Body of pancreas (tissue), 4 donors: ENCODE measurements around the gene OLFML2A. TPM values are rescaled to one million over a fixed set of nuclear protein-coding genes. Genes with fewer than 3 reads are reported as not detected.
"Not testable (repeated sequence)": the region's sequence is repeated elsewhere in the genome, so short reads cannot be mapped to it uniquely, and the experiment has no call there.

Source experiments
- ATAC-seq: fragments of 150-250 bp; one replicate; pipeline ENCODE4 v1.9.1; 2016
- DNase-seq, 4 donors: peaks; one replicate each; pipeline ENCODE4 v3.0.0-alpha.2; 2019
- H3K27ac ChIP-seq, 4 donors: fragments of 200-600 bp; sonication (generic); 1 replicate in 3 of 4; 2 replicates in 1 of 4; pipeline versions ENCODE4 v1.5.1 to v1.6.1; 2016 to 2019; ENCODE audit warnings: mild to moderate bottlenecking in 1 of 4, mixed read lengths in 1 of 4, moderate library complexity in 1 of 4
- H3K27me3 ChIP-seq, 2 donors: fragments of 200-600 bp; sonication (generic); one replicate each; pipeline ENCODE4 v1.6.0; 2016; ENCODE audit warnings: mild to moderate bottlenecking in 1 of 2
- H3K36me3 ChIP-seq, 2 donors: fragments of 200-600 bp; sonication (generic); replicated peaks in 1 of 2; 2 replicates each; pipeline ENCODE4 v1.5.1; 2016; ENCODE audit warnings: low read depth in 2 of 2; ENCODE audit not compliant: insufficient read depth in 1 of 2
- H3K4me1 ChIP-seq: fragments of 200-600 bp; sonication (generic); one replicate; pipeline ENCODE4 v1.6.0; 2016
- H3K4me3 ChIP-seq, 2 donors: fragments of 200-600 bp; sonication (generic); 1 replicate in 1 of 2; 2 replicates in 1 of 2; pipeline ENCODE4 v1.5.1; 2016 to 2019
- H3K9me3 ChIP-seq, 3 donors: fragments of 200-600 bp; sonication (generic); 1 replicate in 2 of 3; 2 replicates in 1 of 3; pipeline ENCODE4 v1.5.1; 2016
- POLR2A ChIP-seq, 3 donors: fragments of 450-650 bp; IDR thresholded peaks; one replicate each; pipeline ENCODE4 v1.6.1; 2016; ENCODE audit warnings: antibody characterized with exemption in 3 of 3, mild to moderate bottlenecking in 2 of 3
- WGBS, 2 donors: methylation state at CpG; one replicate each; pipeline ENCODE4 v1.1.5; 2017; 5-methylcytosine and 5-hydroxymethylcytosine counted together
- intact Hi-C: fragments of 100-400 bp; cut with DNase I; formaldehyde crosslinking; loops from one replicate; pipeline ENCODE4 v1.15.1; 2023
- total RNA-seq, 2 donors: library from RNA; depleted of rRNA; stranded (reverse); fragments of >200 nt; gene quantifications; one replicate each; pipeline ENCODE4 v1.1.0, GENCODE V29; 2016
- TF ChIP-seq, protein P1 (sequence below), 7 experiments: fragments of 450-650 bp in 4 of 7; fragments of 200-600 bp in 3 of 7; sonication (generic) in 3 of 7; IDR thresholded peaks; one replicate each; pipeline ENCODE4 v1.5.1; 2016 to 2019; ENCODE audit warnings: antibody characterized with exemption in 7 of 7

Gene OLFML2A
- total RNA-seq, 2 donors from 2014 or later: 4.4 to 5.3 TPM

DNA sequence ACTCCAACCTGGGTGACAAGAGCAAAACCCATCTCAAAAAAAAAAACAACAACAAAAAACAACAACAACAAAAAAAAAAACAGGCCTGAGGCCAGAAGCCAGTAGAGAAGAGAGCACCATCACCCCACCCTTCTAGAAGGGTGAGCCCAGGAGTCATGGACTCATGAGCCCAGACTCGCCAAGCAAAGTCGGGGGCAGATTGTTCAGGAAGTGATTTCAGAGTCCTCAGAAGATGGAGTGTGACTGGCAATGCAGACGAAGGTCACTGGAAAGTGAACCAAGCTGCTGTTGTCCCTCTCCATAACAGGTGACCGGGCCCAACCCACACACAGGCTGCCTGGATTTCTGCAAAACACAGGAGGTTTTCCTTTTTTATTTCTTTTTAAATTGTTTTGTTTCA is 67.4 kb downstream of the OLFML2A start:
- intact Hi-C loops: loop anchor here (5.0 kb wide), 1 partner anchor 42 kb away; no protein-coding TSS in a partner anchor
- no peak for TF ChIP-seq POLR2A (IDR thresholded peaks at IDR 0.05)
- TF ChIP-seq, protein P1, sequence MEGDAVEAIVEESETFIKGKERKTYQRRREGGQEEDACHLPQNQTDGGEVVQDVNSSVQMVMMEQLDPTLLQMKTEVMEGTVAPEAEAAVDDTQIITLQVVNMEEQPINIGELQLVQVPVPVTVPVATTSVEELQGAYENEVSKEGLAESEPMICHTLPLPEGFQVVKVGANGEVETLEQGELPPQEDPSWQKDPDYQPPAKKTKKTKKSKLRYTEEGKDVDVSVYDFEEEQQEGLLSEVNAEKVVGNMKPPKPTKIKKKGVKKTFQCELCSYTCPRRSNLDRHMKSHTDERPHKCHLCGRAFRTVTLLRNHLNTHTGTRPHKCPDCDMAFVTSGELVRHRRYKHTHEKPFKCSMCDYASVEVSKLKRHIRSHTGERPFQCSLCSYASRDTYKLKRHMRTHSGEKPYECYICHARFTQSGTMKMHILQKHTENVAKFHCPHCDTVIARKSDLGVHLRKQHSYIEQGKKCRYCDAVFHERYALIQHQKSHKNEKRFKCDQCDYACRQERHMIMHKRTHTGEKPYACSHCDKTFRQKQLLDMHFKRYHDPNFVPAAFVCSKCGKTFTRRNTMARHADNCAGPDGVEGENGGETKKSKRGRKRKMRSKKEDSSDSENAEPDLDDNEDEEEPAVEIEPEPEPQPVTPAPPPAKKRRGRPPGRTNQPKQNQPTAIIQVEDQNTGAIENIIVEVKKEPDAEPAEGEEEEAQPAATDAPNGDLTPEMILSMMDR (IDR thresholded peaks at IDR 0.05): no peak
- H3K27me3 ChIP-seq: no peaks in the 10 kb centered on the region
- WGBS, 2 donors: 75 to 80% methylated on average over 4 of the region's 4 CpGs
- no peaks in the 10 kb centered on the region for H3K9me3 ChIP-seq
- no peak for DNase-seq
- H3K4me1 ChIP-seq: peaks cover 15% of the 10 kb centered on the region
- no peaks in the 10 kb centered on the region for H3K36me3 ChIP-seq
- ATAC-seq: no peak
- no peak overlapping the region for H3K27ac ChIP-seq
- H3K4me3 ChIP-seq: no peak overlapping the region

DNA sequence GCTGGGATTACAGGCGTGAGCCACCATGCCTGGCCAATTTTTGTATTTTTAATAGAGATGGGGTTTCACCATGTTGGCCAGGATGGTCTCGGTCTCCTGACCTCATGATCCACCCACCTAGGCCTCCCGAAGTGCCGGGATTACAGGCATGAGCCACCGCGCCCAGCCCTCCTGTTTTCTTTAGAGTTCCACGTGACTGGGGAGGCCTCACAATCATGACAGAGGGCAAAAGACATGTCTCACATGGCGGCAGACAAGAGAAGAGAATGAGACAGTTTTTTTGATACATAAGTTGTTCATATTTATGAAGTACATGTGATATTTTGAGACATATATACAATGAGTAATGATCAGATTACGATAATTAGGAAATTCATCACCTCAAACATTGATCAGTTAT is 69.5 kb downstream of the OLFML2A start:
- H3K4me1 ChIP-seq, H3K4me3 ChIP-seq, H3K36me3 ChIP-seq, intact Hi-C loops, DNase-seq, H3K27ac ChIP-seq, H3K27me3 ChIP-seq, H3K9me3 ChIP-seq, ATAC-seq: not testable (repeated sequence)
- WGBS, 2 donors: 91% methylated on average over 9 of the region's 9 CpGs

DNA sequence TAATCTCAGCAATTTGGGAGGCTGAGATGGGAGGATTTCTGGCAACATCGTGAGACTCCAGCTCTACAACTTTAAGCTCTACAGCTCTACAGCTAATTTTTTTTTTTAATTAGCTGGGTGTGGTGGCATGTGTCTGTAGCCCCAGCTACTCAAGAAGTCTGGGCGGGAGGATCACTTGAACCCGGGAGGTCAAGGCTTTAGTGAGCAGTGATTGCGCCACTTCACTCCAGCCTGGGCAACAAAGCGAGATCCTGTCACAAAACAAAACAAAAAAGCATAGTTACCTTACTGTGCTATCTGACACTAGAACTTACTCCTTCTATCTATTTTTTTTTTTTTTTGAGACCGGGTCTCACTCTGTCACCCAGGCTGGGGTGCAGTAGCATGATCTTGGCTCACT is 70.0 kb downstream of the OLFML2A start:
- Histone ChIP-seq H3K4me3 (no peak overlapping the region), H3K9me3 (no peaks in the 10 kb centered on the region), H3K4me1 (no peaks in the 10 kb centered on the region), H3K27ac (no peak overlapping the region), H3K36me3 (no peaks in the 10 kb centered on the region), H3K27me3 (no peaks in the 10 kb centered on the region)
- TF ChIP-seq POLR2A (IDR thresholded peaks at IDR 0.05): no peak
- TF ChIP-seq, protein P1 (IDR thresholded peaks at IDR 0.05): no peak
- intact Hi-C loops: no loop called here
- DNase-seq (no peak), ATAC-seq (no peak)
- WGBS, 2 donors: 87 to 92% methylated on average over 6 of the region's 6 CpGs

DNA sequence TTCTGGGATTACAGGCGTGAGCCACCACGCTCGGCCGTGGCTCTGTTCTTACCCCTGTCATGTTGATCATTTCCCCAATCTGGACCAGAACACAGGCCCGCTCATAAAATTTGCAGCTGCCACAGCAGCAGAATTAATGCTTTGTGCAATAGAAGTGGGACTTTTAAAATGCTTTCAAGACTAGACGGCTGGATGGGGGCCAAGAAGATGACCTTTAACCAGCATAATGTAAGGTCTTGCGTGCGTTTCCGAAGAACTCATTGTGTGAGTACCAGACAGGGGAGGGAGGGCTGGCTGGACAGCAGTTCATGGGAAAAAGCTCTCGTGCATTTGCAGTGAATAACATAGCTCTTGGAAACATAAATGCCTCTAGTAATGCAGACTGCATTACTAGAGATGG is 72.9 kb downstream of the OLFML2A start:
- Histone ChIP-seq H3K4me3 (no peak overlapping the region), H3K27me3 (no peaks in the 10 kb centered on the region), H3K9me3 (no peaks in the 10 kb centered on the region), H3K36me3 (no peaks in the 10 kb centered on the region), H3K4me1 (peaks cover 14% of the 10 kb centered on the region), H3K27ac (no peak overlapping the region)
- DNase-seq (no peak), ATAC-seq (no peak)
- intact Hi-C loops: loop anchor here (10.0 kb wide), 1 partner anchor 295 kb away; the partner anchor contains the start of gene SCAI
- 41 to 51% methylated on average over 6 to 10 of the region's 10 CpGs for WGBS, 2 donors
- TF ChIP-seq, protein P1 (IDR thresholded peaks at IDR 0.05): no peak
- no peak for TF ChIP-seq POLR2A (IDR thresholded peaks at IDR 0.05)

DNA sequence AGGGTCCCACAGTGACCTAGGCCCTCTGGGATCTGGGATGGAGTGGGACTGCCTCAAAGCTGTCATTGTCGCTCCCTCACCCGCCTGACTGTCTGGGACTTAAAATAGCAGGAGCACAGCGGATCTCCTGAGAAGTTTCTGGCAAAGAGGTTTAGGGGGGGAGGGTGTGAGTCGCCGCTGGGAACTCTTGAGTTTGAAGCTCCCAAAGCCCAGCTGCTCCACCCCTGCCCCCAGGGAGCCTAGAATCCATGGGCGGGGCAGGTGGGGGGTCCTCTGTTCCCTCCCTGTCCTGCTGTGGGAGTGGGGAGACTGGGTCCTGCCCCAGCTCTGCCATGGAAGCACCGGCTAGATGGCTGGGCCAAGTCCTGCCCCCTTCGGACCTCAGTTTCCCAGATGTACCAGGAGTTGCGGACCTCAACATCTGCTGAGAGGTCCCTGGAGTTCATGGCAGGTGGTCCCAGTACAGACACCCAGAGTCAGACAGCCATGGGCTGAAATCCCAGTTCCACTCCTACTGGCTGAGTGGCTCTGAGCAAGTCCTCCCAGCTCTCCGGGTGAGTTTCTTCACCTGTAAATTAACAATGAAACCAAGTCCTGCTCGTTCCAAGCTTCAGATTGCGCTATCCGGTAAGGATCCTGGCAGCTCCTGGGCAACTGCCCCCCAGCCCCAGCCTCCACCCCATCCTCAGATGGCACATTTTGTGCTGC is 75.3 kb downstream of the OLFML2A start:
- no peak overlapping the region for H3K4me3 ChIP-seq
- H3K27me3 ChIP-seq: no peaks in the 10 kb centered on the region
- peaks cover 14% of the 10 kb centered on the region for H3K4me1 ChIP-seq
- no peak overlapping the region for H3K27ac ChIP-seq
- DNase-seq (no peak), ATAC-seq (no peak)
- TF ChIP-seq, protein P1 (IDR thresholded peaks at IDR 0.05): no peak
- TF ChIP-seq POLR2A (IDR thresholded peaks at IDR 0.05): no peak
- H3K36me3 ChIP-seq: peaks cover 0 to 5% of the 10 kb centered on the region in 2 donors
- intact Hi-C loops: loop anchor here (10.0 kb wide), 1 partner anchor 293 kb away; the partner anchor contains the start of gene SCAI
- WGBS, 2 donors: 59 to 100% methylated on average over 1 to 13 of the region's 13 CpGs
- no peaks in the 10 kb centered on the region for H3K9me3 ChIP-seq
